HG02678 (cell line): ENCODE results near the gene SGSH.
"Not testable (repeated sequence)": the region's sequence is repeated elsewhere in the genome, so short reads cannot be mapped to it uniquely, and the experiment has no call there.

ENCODE experiments used
- ATAC-seq: cut with Tn5 transposase; IDR thresholded peaks from one replicate; pipeline ENCODE4 v1.9.1; 2021; ENCODE audit warnings: mild to moderate bottlenecking, moderate library complexity; ENCODE audit not compliant: unreplicated experiment

SGSH gene

GRCh38 chr17:80253631-80254395, 33.7 kb upstream of the SGSH start:
- no peak for ATAC-seq

- ATAC-seq, result no peak
Measured at GRCh38 chr17:80252871-80253270, 32.7 kb upstream of the SGSH start.

GRCh38 chr17:80251966-80252365, 31.8 kb upstream of the SGSH start:
- no peak for ATAC-seq

GRCh38 chr17:80248894-80249710, 29.0 kb upstream of the SGSH start:
- ATAC-seq, result no peak

- no peak for ATAC-seq
Measured at GRCh38 chr17:80248001-80248893, 28.1 kb upstream of the SGSH start.

- ATAC-seq, result no peak
Measured at GRCh38 chr17:80247561-80247960, 27.4 kb upstream of the SGSH start.

- no peak for ATAC-seq
Measured at GRCh38 chr17:80246726-80247125, 26.6 kb upstream of the SGSH start.

GRCh38 chr17:80246266-80246681, 26.1 kb upstream of the SGSH start:
- ATAC-seq, result no peak

GRCh38 chr17:80245566-80246265, 25.6 kb upstream of the SGSH start:
- ATAC-seq, result no peak

- ATAC-seq, result no peak
Measured at GRCh38 chr17:80244871-80245509, 24.9 kb upstream of the SGSH start.

- ATAC-seq, result not testable (repeated sequence)
Measured at GRCh38 chr17:80244448-80244847, 24.3 kb upstream of the SGSH start.

- ATAC-seq, result no peak
Measured at GRCh38 chr17:80243526-80244433, 23.6 kb upstream of the SGSH start.

- no peak for ATAC-seq
Measured at GRCh38 chr17:80242505-80242904, 22.4 kb upstream of the SGSH start.

- ATAC-seq, result no peak
Measured at GRCh38 chr17:80237386-80237785, 17.3 kb upstream of the SGSH start.

- ATAC-seq, result no peak
Measured at GRCh38 chr17:80236911-80237310, 16.8 kb upstream of the SGSH start.

- no peak for ATAC-seq
Measured at GRCh38 chr17:80233202-80233601, 13.1 kb upstream of the SGSH start.

GRCh38 chr17:80232438-80232837, 12.3 kb upstream of the SGSH start:
- no peak for ATAC-seq

GRCh38 chr17:80229011-80229410, 8.9 kb upstream of the SGSH start:
- no peak for ATAC-seq

GRCh38 chr17:80228477-80228876, 8.3 kb upstream of the SGSH start:
- no peak for ATAC-seq
